Right lobe of liver (tissue), 6 donors: ENCODE data around the gene PTF1A. TPM values are rescaled to one million over a fixed set of nuclear protein-coding genes. Genes with fewer than 3 reads are reported as not detected.

Source experiments
- ATAC-seq, 4 donors: fragments of 200-7000 bp; cut with Tn5 transposase; one replicate each; pipeline ENCODE4 v1.9.1; 2020; ENCODE audit warnings: mild to moderate bottlenecking in 4 of 4, moderate library complexity in 4 of 4
- DNase-seq, 3 donors: peaks; one replicate each; pipeline ENCODE4 v3.0.0-alpha.2; 2020
- H3K27ac ChIP-seq, 3 donors: fragments of 200-600 bp; one replicate each; pipeline ENCODE4 v1.8.0; 2022
- H3K27me3 ChIP-seq, 2 donors: fragments of 200-600 bp; one replicate each; pipeline ENCODE4 v1.8.0; 2022
- H3K36me3 ChIP-seq, 4 donors: fragments of 200-600 bp; sonication (generic) in 1 of 4; one replicate each; pipeline versions ENCODE4 v1.5.1 to v1.8.0; 2017 to 2022; ENCODE audit warnings: control low read depth in 1 of 4
- H3K4me1 ChIP-seq, 4 donors: fragments of 200-600 bp; sonication (generic) in 1 of 4; one replicate each; pipeline versions ENCODE4 v1.5.1 to v1.8.0; 2017 to 2022; ENCODE audit warnings: control low read depth in 1 of 4
- H3K4me3 ChIP-seq, 3 donors: fragments of 200-600 bp; one replicate each; pipeline ENCODE4 v1.8.0; 2022
- H3K9me3 ChIP-seq, 4 donors: fragments of 200-600 bp; sonication (generic) in 1 of 4; one replicate each; pipeline versions ENCODE4 v1.5.1 to v1.8.0; 2017 to 2022; ENCODE audit warnings: control low read depth in 1 of 4
- CTCF ChIP-seq, 4 donors: fragments of 200-600 bp in 3 of 4; fragments of 450-650 bp in 1 of 4; IDR thresholded peaks; one replicate each; pipeline versions ENCODE4 v1.5.1 to v1.8.0; 2016 to 2022; ENCODE audit warnings: antibody characterized with exemption in 4 of 4, mild to moderate bottlenecking in 2 of 4
- POLR2A ChIP-seq: fragments of 450-650 bp; IDR thresholded peaks from one replicate; pipeline ENCODE4 v1.6.1; 2017; ENCODE audit warnings: antibody characterized with exemption, mild to moderate bottlenecking
- WGBS: methylation state at CpG from one replicate; pipeline ENCODE4 v1.1.6; 2018; ENCODE audit warnings: low coverage, low lambda C conversion rate; ENCODE audit not compliant: insufficient coverage; ENCODE audit errors: missing lambda C conversion rate; 5-methylcytosine and 5-hydroxymethylcytosine counted together
- intact Hi-C, 2 donors: fragments of 100-400 bp; cut with DNase I; formaldehyde crosslinking; loops; one replicate each; pipeline versions ENCODE4 v1.11.2 to v1.14.1; 2022
- total RNA-seq, 6 experiments: library from RNA; depleted of rRNA in 2 of 6; stranded (reverse); fragments of >200 nt in 2 of 6; fragmentation: NEBNext Ultra II Directional in 3 of 6; extraction: Animal tissue kit (Norgen Biotek cat#: 25700) in 3 of 6; gene quantifications; one replicate each; pipeline versions ENCODE4 v1.1.0 to v1.2.4, GENCODE V29; 2016 to 2023
- donor health status: DM: no; HTN: yes; CAD: no.
- donor health status: DM: no; HTN: no; CAD: no.
- donor health status: DM: no; HTN: no; CAD: no.
- donor health status: DM: no; HTN: yes; CAD: no.
- donor health status: DM: no; HTN: yes; CAD: no.

Gene PTF1A
- total RNA-seq, 6 experiments from 2014 or later = not detected

GRCh38 chr10:23150091-23150490 is 42.0 kb upstream of the PTF1A start:
- 70% methylated on average over 4 of the region's 4 CpGs for WGBS
- intact Hi-C loops = no loop called here
- no peak for TF ChIP-seq CTCF (IDR thresholded peaks at IDR 0.05)
- no peak for TF ChIP-seq POLR2A

GRCh38 chr10:23150610-23151009 is 41.5 kb upstream of the PTF1A start:
- no peaks in the 10 kb centered on the region for H3K4me1 ChIP-seq
- 67% methylated on average over 7 of the region's 12 CpGs for WGBS
- TF ChIP-seq POLR2A (no peak), CTCF (IDR thresholded peaks at IDR 0.05) (no peak)
- no peaks in the 10 kb centered on the region for H3K36me3 ChIP-seq
- H3K27me3 ChIP-seq = no peaks in the 10 kb centered on the region
- intact Hi-C loops = no loop called here
- DNase-seq (no peak), ATAC-seq (no peak)
- H3K9me3 ChIP-seq = no peaks in the 10 kb centered on the region
- no peak overlapping the region for H3K4me3 ChIP-seq
- no peak overlapping the region for H3K27ac ChIP-seq

More at GRCh38 chr10:23150091-23150490, 42.0 kb upstream of the PTF1A start:
- Histone ChIP-seq H3K4me3 (no peak overlapping the region), H3K27ac (no peak overlapping the region), H3K9me3 (no peaks in the 10 kb centered on the region), H3K4me1 (no peaks in the 10 kb centered on the region), H3K36me3 (no peaks in the 10 kb centered on the region), H3K27me3 (no peaks in the 10 kb centered on the region)
- no peak for ATAC-seq
- no peak for DNase-seq

GRCh38 chr10:23151071-23151470 is 41.0 kb upstream of the PTF1A start:
- ATAC-seq (no peak), DNase-seq (no peak)
- TF ChIP-seq CTCF (IDR thresholded peaks at IDR 0.05) = no peak
- no peak for TF ChIP-seq POLR2A
- Histone ChIP-seq H3K27me3 (no peaks in the 10 kb centered on the region), H3K4me1 (no peaks in the 10 kb centered on the region), H3K36me3 (no peaks in the 10 kb centered on the region), H3K4me3 (no peak overlapping the region), H3K9me3 (no peaks in the 10 kb centered on the region), H3K27ac (no peak overlapping the region)
- intact Hi-C loops = no loop called here
- 51% methylated on average over 2 of the region's 7 CpGs for WGBS

GRCh38 chr10:23155169-23155568 is 36.9 kb upstream of the PTF1A start:
- WGBS = 71% methylated on average over 6 of the region's 7 CpGs
- TF ChIP-seq CTCF (IDR thresholded peaks at IDR 0.05) (no peak), POLR2A (no peak)
- intact Hi-C loops = no loop called here
- Histone ChIP-seq H3K4me3 (no peak overlapping the region), H3K27ac (no peak overlapping the region), H3K9me3 (no peaks in the 10 kb centered on the region), H3K27me3 (no peaks in the 10 kb centered on the region), H3K36me3 (no peaks in the 10 kb centered on the region), H3K4me1 (no peaks in the 10 kb centered on the region)
- DNase-seq (no peak), ATAC-seq (no peak)
